ENCODE measurements around the gene PSMD2. TPM values are rescaled to one million over a fixed set of nuclear protein-coding genes. Genes with fewer than 3 reads are reported as not detected.

Gene PSMD2
- total and polyA plus RNA-seq, 4 donors: 77.5 to 213 (median 161) TPM

GRCh38 chr3:184314363-184314699 lies 15.3 kb downstream of the PSMD2 start, which contains the start of gene EIF4G1:
EIF4G1 (plus strand) TSS chr3:184314606; CDS start chr3:184315797, 1,191 bp downstream.
- TF ChIP-seq MAX (IDR thresholded peaks at IDR 0.05) (peak; percentile 44), SP1 (IDR thresholded peaks at IDR 0.05) (peak; percentile 39), EGR1 (IDR thresholded peaks at IDR 0.05; ENCODE audit: low read depth in 2 of 2) (peak; percentile 45 to 63), RAD21 (IDR thresholded peaks at IDR 0.05) (no peak), ZBTB33 (IDR thresholded peaks at IDR 0.05) (no peak), RXRA (IDR thresholded peaks at IDR 0.05) (peak; percentile 49 to 65), HNF4A (conservative IDR thresholded peaks at IDR 0.05) (peak; percentile 22 to 49), GABPA (IDR thresholded peaks at IDR 0.05 in 1 of 2, conservative IDR thresholded peaks at IDR 0.05 in 1 of 2) (peak in 1 of 2 donors; percentile 49), YY1 (IDR thresholded peaks at IDR 0.05) (peak; percentile 75)
- peak; percentile 95 for DNase-seq (ENCODE audit: low spot score)
- Histone ChIP-seq H3K27me3 (ENCODE audit: control insufficient read depth in 4 of 4, insufficient read depth in 4 of 4, low read length in 3 of 4) (no peaks in the 10 kb centered on the region), H3K27ac (ENCODE audit: low read depth in 1 of 2, low read length in 2 of 2) (peak within 1 kb of the TSS; percentile 88 to 92), H3K9ac (ENCODE audit: low read depth in 1 of 2, low read length in 2 of 2) (peak within 1 kb of the TSS; percentile 84 to 92), H3K9me3 (ENCODE audit: control insufficient read depth in 4 of 4, low read length in 3 of 4) (no peaks in the 10 kb centered on the region), H3K4me1 (ENCODE audit: control insufficient read depth in 4 of 4, insufficient read depth in 4 of 4, low read length in 3 of 4) (peaks cover 7 to 42% (median 38%) of the 10 kb centered on the region in 4 donors), H3K4me3 (ENCODE audit: low read depth in 1 of 3, low read length in 3 of 3) (peak within 1 kb of the TSS; percentile 88 to 98 (median 96)), H3K36me3 (ENCODE audit: control insufficient read depth in 4 of 4, insufficient read depth in 3 of 4, low read depth in 1 of 4, low read length in 3 of 4) (peaks cover 3 to 18% (median 7%) of the 10 kb centered on the region in 4 donors)
- WGBS: under 1% methylated on average over 40 of the region's 40 CpGs

- WGBS: under 1% methylated on average over 89 of the region's 89 CpGs
- peaks cover 3 to 18% (median 7%) of the 10 kb centered on the region in 4 donors for H3K36me3 ChIP-seq (ENCODE audit: control insufficient read depth in 4 of 4, insufficient read depth in 3 of 4, low read depth in 1 of 4, low read length in 3 of 4)
- peaks cover 7 to 47% (median 43%) of the 10 kb centered on the region in 4 donors for H3K4me1 ChIP-seq (ENCODE audit: control insufficient read depth in 4 of 4, insufficient read depth in 4 of 4, low read length in 3 of 4)
Observed at GRCh38 chr3:184314700-184315542, 15.9 kb downstream of the PSMD2 start.

More at GRCh38 chr3:184314700-184315542, 15.9 kb downstream of the PSMD2 start:
- Histone ChIP-seq H3K27ac (ENCODE audit: low read depth in 1 of 2, low read length in 2 of 2) (peak overlapping the region; percentile 88 to 92), H3K9me3 (ENCODE audit: control insufficient read depth in 4 of 4, low read length in 3 of 4) (no peaks in the 10 kb centered on the region), H3K4me3 (ENCODE audit: low read depth in 1 of 3, low read length in 3 of 3) (peak overlapping the region; percentile 88 to 98 (median 96)), H3K9ac (ENCODE audit: low read depth in 1 of 2, low read length in 2 of 2) (peak overlapping the region; percentile 84 to 92), H3K27me3 (ENCODE audit: control insufficient read depth in 4 of 4, insufficient read depth in 4 of 4, low read length in 3 of 4) (no peaks in the 10 kb centered on the region)
- TF ChIP-seq TAF1 (conservative IDR thresholded peaks at IDR 0.05): no peak
- no peak for TF ChIP-seq FOXA1 (IDR thresholded peaks at IDR 0.05)
- TF ChIP-seq REST (IDR thresholded peaks at IDR 0.05): peak; percentile 19
- no peak for TF ChIP-seq HNF4A (conservative IDR thresholded peaks at IDR 0.05)
- peak; percentile 4 for TF ChIP-seq SP1 (IDR thresholded peaks at IDR 0.05)
- peak; percentile 75 for DNase-seq (ENCODE audit: low spot score)
